HG03139 (cell line): ENCODE results near the gene RBM47.
"Not testable (repeated sequence)": the region's sequence is repeated elsewhere in the genome, so short reads cannot be mapped to it uniquely, and the experiment has no call there.

Source experiments
- ATAC-seq: cut with Tn5 transposase; IDR thresholded peaks from one replicate; pipeline ENCODE4 v1.9.1; 2021; ENCODE audit not compliant: unreplicated experiment

The RBM47 gene

GRCh38 chr4:40564815-40565483 is 64.7 kb downstream of the RBM47 start:
- ATAC-seq, result no peak

- ATAC-seq, result no peak
Measured at GRCh38 chr4:40564004-40564403, 65.7 kb downstream of the RBM47 start.

- ATAC-seq, result no peak
Measured at GRCh38 chr4:40563401-40563800, 66.3 kb downstream of the RBM47 start.

- no peak for ATAC-seq
Measured at GRCh38 chr4:40562681-40563080, 67.0 kb downstream of the RBM47 start.

- no peak for ATAC-seq
Measured at GRCh38 chr4:40562208-40562607, 67.5 kb downstream of the RBM47 start.

- not testable (repeated sequence) for ATAC-seq
Measured at GRCh38 chr4:40561543-40562177, 68.0 kb downstream of the RBM47 start.

- ATAC-seq, result no peak
Measured at GRCh38 chr4:40559585-40560465, 69.8 kb downstream of the RBM47 start.

- ATAC-seq, result no peak
Measured at GRCh38 chr4:40557736-40558135, 71.9 kb downstream of the RBM47 start.

GRCh38 chr4:40555176-40555900 is 74.3 kb downstream of the RBM47 start:
- no peak for ATAC-seq

GRCh38 chr4:40554641-40555040 is 75.0 kb downstream of the RBM47 start:
- not testable (repeated sequence) for ATAC-seq

- no peak for ATAC-seq
Measured at GRCh38 chr4:40553995-40554394, 75.7 kb downstream of the RBM47 start.

- no peak for ATAC-seq
Measured at GRCh38 chr4:40552536-40552935, 77.1 kb downstream of the RBM47 start.

- not testable (repeated sequence) for ATAC-seq
Measured at GRCh38 chr4:40551568-40552136, 78.0 kb downstream of the RBM47 start.

GRCh38 chr4:40550948-40551462 is 78.7 kb downstream of the RBM47 start:
- peak; percentile 67 for ATAC-seq

GRCh38 chr4:40550196-40550595 is 79.5 kb downstream of the RBM47 start:
- no peak for ATAC-seq

- no peak for ATAC-seq
Measured at GRCh38 chr4:40548256-40548655, 81.4 kb downstream of the RBM47 start.

GRCh38 chr4:40547789-40548132 is 81.9 kb downstream of the RBM47 start:
- ATAC-seq, result no peak

- no peak for ATAC-seq
Measured at GRCh38 chr4:40546969-40547788, 82.5 kb downstream of the RBM47 start.

GRCh38 chr4:40546506-40546905 is 83.2 kb downstream of the RBM47 start:
- no peak for ATAC-seq

- not testable (repeated sequence) for ATAC-seq
Measured at GRCh38 chr4:40545487-40545886, 84.2 kb downstream of the RBM47 start.
